ENCODE data around the gene LORICRIN.

LORICRIN gene

DNA sequence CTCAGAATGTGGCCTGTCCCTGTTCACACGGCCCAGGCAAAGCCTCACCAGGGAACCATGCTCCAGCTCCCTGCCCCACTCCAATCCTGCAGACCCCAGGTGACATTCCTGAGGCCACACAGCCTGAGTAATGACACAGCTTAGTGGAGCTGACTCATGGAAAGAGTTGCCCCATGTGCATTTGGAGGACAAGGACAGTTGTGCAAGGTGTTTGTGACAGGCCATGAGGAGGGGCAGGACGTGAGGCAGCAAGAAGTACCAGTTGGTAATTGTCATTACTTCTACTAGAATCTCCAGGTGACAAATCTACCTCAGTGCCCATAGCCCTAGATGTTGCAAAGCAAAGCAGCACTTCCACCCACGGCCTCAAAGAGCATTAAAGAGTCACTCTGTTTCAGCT, 26.9 kb upstream of the LORICRIN start:
- no peak for TF ChIP-seq POLR2A (IDR thresholded peaks at IDR 0.05; ENCODE audit: low read depth, low read length)
- FAIRE-seq (no peak), DNase-seq (ENCODE audit: insufficient read length, low spot score) (no peak)

DNA sequence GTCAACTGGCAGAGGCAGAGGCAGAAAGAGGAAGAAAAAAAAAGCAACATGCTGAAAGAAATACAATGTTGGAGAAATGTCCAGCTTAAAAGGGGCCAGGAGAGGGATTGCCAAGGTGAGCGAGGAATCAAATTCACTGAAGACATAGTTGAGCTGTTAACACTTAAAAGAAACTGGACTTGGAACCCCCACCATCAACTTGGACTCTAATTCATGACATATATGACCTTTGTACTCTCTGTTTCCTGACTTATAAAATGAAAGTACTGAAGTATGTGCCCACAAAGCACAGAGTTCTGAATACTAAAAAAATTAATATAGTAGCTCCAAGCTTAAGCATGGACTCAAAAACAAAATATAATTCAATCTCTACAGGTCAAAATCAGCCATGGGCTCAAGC, 26.0 kb upstream of the LORICRIN start:
- DNase-seq (ENCODE audit: insufficient read length, low spot score) (no peak), FAIRE-seq (no peak)
- TF ChIP-seq POLR2A (IDR thresholded peaks at IDR 0.05; ENCODE audit: low read depth, low read length) = no peak

DNA sequence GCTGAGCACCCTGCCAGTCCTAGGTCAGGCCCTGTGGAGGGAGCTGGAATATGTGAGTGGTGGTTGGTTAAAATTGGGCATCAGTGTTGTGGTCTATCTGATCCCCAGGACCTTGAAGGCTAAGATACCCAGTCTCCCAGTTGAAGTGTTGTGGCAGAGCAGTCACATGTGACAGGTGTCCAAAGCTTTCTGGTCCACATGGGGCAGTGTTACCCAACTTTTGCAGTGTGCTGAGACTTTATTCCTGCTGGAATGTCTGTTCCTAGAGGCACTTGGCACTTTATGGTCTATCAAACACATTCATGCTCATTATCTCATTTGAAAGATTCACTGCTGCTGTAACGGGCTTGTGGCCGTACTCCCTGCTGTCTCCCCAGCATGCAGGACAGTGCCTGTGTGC, 21.0 kb upstream of the LORICRIN start:
- no peak for TF ChIP-seq POLR2A (IDR thresholded peaks at IDR 0.05; ENCODE audit: low read depth, low read length)
- FAIRE-seq (no peak), DNase-seq (ENCODE audit: insufficient read length, low spot score) (no peak)

DNA sequence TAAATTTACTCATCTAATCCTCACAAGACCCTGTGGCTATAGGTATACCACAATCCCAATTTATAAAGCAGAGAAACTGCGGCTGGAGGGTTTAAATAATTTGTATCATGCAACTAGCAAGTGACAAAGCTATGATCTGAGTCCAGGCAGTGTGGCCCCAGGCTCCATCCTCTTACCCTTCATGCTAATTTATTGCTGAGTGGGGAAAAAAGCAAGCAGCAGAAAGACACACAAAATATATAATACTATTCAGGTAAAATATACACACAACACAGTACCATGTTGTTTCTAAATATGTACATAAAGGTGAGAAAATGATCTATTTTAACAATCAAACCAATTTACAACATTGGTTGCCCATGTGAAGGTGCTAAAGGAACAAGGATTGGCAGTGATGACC, 17.3 kb upstream of the LORICRIN start:
- no peak for DNase-seq (ENCODE audit: insufficient read length, low spot score)
- TF ChIP-seq POLR2A (IDR thresholded peaks at IDR 0.05; ENCODE audit: low read depth, low read length) = no peak
- no peak for FAIRE-seq

DNA sequence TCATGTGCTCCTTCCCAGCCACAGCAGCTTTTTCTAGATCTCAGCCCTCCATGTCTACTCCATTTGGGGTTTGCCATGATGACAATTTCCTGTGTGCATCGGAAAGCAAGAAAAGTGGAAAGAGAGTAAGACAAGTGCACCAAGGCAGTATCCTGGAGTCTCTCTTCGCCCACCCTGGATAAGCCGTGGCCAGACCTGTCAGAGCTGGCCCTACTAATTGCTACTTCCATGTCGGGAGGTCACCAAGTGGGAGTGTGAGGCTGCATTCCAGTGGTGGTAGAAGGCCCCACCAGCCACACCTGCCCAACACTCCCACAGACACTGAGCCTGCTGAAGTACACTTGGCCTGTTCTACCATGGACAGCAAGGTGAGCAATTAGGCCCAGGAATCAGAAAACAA, 14.0 kb upstream of the LORICRIN start:
- no peak for DNase-seq (ENCODE audit: insufficient read length, low spot score)
- TF ChIP-seq POLR2A (IDR thresholded peaks at IDR 0.05; ENCODE audit: low read depth, low read length) = no peak
- no peak for FAIRE-seq

DNA sequence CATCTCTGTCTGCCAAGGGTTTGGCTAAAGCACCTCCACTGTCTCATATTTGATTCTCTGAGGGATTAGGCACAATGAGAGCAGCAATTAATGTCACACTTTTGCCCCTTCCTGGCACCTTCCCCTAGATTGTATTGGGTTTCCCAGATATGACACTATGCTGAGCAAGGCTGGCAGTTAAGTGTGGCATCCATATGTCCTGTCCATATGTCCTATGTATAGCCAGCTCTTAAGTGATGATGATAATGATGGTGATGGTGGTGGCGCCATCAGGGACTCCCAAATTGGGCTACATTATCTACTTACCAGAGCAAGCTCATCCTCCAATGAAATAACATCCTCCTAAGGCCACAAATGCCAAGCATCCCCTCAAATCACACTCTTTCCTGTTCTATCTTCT, 13.5 kb upstream of the LORICRIN start:
- no peak for TF ChIP-seq POLR2A (IDR thresholded peaks at IDR 0.05; ENCODE audit: low read depth, low read length)
- FAIRE-seq (no peak), DNase-seq (ENCODE audit: insufficient read length, low spot score) (no peak)

DNA sequence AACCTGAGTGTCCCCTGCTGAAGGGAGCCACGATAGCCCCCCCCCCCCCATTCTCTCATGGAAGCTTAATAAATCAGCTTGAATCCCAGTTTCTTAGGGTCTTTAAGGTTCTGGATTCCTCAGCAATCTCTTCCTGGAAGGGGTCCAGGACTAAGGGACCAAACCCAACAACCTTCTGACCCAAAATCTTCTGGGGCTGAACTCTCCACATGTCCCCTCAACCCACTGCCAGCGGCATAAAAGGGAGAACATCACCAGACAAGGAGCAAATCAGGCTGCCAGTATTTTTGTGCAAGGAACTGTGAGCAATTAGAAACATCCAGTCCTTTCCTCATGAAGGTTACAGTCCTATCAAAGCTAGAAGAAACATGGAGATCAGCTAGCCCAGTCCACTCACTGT, 12.7 kb upstream of the LORICRIN start:
- no peak for TF ChIP-seq POLR2A (IDR thresholded peaks at IDR 0.05; ENCODE audit: low read depth, low read length)
- FAIRE-seq (no peak), DNase-seq (ENCODE audit: insufficient read length, low spot score) (no peak)

DNA sequence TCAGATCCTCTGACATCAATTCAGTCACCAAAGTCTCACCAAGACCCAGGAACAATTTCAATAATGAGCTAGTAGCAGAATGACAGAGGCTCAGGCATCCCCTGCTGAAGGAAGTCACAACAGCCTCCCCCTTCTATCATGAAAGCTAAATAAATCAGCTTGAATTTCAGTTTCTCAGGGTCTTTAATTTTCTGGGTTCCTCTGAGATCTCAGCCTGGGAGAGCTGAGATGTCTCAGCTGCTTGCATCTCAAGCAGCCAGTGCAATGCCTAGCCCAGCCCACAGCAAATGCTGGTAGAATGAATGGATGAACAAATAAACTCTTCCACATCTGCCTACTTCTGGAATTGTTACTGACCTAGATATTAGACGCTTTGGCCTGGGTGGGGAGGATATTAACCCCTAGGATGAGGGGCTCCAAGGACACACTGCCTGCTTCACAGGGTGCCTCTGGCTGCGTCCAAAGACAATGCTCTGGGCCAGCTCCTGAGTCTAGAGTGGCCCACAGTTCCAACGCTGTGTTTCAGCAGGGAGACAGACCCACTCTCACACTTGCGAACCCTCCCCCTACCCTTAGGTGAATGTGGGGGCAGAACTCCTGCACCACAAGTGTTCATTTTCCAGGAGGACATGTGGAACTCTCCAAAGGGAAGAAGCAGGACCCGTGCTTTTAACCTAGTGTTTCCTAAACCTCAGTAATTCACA, 11.2 kb upstream of the LORICRIN start:
- no peak for TF ChIP-seq POLR2A (IDR thresholded peaks at IDR 0.05; ENCODE audit: low read depth, low read length)
- FAIRE-seq = no peak
- no peak for DNase-seq (ENCODE audit: insufficient read length, low spot score)

DNA sequence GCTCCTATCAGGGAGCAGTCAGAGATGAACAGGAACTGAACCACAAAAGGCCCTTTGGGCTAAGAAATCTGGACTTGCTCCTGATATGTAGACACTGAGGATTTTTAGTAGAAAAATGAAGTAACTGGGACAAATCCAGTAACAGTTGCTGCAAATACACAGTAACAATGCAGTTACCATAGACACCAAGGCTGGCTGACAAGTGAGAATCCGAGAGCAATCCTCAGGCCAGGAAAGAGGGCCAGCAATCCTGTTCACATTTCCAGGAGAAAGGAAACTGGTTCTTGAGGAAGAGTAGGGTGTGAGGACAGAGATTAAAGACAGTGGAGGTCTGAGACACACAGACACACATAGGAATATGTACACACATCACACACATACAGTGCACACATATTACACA, 9.3 kb upstream of the LORICRIN start:
- no peak for FAIRE-seq
- no peak for DNase-seq (ENCODE audit: insufficient read length, low spot score)
- TF ChIP-seq POLR2A (IDR thresholded peaks at IDR 0.05; ENCODE audit: low read depth, low read length) = no peak

DNA sequence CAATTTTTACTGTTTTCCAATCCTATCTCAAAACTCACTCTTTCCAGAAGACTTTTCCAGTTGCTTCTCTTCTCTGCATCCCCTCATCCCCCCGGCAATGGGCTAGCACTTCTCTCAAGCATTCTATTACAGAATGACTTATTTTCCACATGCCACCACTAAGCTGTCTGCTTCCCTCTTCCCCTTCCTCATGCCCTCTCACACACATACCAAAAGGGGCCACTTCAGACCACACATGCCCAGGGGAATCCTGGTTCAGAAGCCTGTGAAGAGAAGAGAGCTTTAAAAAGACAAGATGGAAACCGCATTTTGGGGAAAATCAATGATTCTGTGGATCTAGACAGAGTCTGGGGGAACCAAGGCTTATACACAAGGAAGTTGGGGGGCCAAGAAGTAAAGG, 8.4 kb upstream of the LORICRIN start:
- FAIRE-seq (no peak), DNase-seq (ENCODE audit: insufficient read length, low spot score) (no peak)
- no peak for TF ChIP-seq POLR2A (IDR thresholded peaks at IDR 0.05; ENCODE audit: low read depth, low read length)

DNA sequence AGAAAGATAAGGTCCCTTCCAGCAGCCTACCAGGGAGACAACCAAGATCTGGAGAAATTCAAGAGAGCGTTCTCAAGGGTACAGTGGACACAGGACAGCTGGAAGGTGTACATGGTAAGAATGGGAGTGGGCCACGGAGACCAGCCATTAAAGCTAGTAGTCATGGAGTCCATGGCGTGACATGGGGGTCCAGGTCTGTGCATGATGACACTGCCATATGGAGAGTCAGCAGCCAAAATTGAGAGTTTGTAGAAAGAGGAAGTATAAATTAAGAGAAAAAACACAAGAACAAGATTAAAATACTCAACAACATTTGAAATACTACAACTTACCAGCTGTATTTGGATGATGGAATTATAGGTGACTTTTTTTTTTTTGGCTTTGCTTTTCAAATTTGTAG, 7.9 kb upstream of the LORICRIN start:
- DNase-seq (ENCODE audit: insufficient read length, low spot score) (no peak), FAIRE-seq (no peak)
- no peak for TF ChIP-seq POLR2A (IDR thresholded peaks at IDR 0.05; ENCODE audit: low read depth, low read length)

DNA sequence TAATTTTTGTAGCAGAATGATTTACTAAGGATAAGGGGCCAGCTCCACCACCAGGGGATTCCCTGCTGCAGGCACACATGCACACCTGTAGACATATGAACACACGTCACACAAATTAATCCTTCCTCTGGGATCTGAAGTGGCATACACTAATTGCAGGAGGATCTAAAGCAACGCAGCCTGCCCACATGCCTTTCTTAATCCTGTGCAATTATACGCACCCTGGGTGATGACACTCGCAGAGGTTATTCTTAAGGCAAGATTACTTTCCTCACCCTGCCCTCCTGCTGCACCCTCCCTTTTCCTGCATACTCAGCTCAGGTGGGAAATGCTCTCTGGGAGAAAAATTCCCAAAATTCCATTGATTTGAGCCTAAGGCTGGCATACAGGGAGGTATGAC, 7.5 kb upstream of the LORICRIN start:
- TF ChIP-seq POLR2A (IDR thresholded peaks at IDR 0.05; ENCODE audit: low read depth, low read length) = no peak
- DNase-seq (ENCODE audit: insufficient read length, low spot score) (no peak), FAIRE-seq (no peak)

DNA sequence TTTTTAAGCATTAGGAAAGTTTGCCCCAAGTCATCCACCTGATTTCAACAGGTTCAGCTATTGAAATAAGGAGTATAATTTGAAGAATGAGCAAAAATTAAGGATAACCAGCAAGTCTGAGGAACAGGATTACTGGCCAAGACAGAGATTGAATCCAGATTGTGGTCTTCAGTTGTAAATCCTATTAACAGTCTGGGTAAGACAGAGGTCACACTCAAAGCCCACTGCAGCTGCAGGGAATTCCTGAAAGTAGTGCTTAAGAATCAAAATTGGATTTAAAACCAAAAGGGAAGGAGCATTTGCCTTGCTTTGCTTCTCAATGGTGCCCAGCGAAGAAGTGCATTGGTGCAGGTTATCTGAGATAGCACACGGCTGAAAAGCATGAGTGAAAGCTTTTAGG, 6.4 kb upstream of the LORICRIN start:
- FAIRE-seq = no peak
- DNase-seq (ENCODE audit: insufficient read length, low spot score) = no peak
- TF ChIP-seq POLR2A (IDR thresholded peaks at IDR 0.05; ENCODE audit: low read depth, low read length) = no peak

DNA sequence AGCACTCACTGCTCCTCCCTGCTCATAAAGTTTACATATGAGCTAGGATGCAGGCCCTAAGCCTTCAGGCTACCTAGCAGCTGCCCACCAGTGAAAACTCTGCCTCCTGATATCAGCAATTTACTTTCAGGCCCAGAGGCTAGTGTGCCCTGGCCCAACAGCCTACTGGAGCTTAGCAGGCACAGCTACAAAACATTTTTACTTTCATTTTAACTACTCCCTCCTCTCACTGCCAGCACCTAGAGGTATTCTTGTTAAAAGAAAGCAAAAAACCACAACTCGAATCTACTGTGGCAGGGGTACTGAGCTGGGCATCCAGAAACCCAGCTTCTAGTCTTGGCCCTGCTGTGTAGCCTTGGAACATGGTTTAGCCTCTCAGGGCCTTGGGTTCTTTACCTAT, 5.8 kb upstream of the LORICRIN start:
- no peak for TF ChIP-seq POLR2A (IDR thresholded peaks at IDR 0.05; ENCODE audit: low read depth, low read length)
- DNase-seq (ENCODE audit: insufficient read length, low spot score) (no peak), FAIRE-seq (no peak)

DNA sequence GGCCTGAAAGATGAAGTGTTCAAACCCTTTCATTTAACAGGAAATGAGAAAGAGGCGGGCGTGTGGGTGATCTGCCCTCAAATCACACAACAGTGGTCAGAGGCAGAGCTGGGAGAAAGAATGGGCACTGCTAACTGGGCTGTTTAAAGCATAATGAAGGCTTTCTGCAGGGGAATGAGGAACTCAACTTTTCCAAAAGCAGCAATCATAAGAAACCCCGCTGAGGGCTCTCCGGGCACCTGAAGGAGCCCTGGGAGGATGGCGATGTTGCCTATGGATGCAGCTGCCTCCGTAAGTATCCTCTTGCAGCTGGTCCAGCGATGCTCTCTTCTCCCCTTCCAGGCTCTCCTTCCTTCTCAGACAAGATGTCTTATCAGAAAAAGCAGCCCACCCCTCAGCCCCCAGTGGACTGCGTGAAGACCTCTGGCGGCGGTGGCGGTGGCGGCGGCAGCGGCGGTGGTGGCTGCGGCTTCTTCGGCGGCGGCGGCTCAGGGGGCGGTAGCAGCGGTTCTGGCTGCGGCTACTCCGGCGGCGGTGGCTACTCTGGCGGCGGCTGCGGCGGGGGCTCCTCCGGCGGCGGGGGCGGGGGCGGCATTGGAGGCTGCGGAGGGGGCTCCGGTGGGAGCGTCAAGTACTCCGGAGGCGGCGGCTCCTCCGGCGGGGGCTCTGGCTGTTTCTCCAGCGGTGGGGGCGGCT, 1.2 kb downstream of the LORICRIN start:
- no peak for FAIRE-seq
- no peak for DNase-seq (ENCODE audit: insufficient read length, low spot score)
- no peak for TF ChIP-seq POLR2A (IDR thresholded peaks at IDR 0.05; ENCODE audit: low read depth, low read length)

Measured in H54 (cell line).